Activated CD8-positive, alpha-beta memory T cell treated with anti-CD3 and anti-CD28 coated beads, Interleukin-2, amount 50 U/mL, for 1 hour (primary cell): Measurements from ENCODE around the gene CTTN.

ENCODE experiments used
- DNase-seq: peaks from one replicate; pipeline ENCODE4 v3.0.0-alpha.2; 2020; ENCODE audit errors: extremely low read depth

The CTTN gene

DNA sequence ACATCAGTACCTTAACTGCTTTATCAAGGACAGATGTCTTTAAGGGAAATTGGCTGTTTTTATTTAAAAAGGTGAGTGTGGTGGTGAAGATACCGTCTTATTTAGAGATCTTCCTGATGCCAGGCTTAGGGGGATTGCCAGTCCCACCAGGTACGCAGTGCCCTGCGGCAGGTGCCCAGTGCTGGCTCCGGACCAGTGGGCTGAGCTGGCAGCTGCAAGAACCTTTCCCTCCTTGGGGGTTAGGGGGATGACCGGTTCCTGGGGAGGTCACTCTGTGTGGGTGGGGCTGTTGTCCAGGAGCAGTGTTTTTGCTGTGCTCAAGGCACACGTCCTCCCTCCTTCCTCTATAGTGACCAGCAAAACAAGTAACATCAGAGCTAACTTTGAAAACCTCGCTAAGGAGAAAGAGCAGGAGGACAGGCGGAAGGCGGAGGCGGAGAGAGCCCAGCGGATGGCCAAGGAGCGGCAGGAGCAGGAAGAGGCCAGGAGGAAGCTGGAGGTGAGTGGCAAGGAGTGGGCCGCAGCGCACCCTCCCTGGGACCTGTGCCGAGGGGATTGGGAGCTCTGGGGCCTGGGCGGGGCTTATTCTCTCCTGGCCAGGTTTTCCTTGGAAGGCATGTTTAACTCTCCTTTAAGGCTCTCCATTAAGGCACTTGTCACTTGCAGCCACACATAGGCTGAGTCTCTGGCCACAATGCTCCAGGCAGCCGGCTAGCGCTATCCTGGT lies 30.5 kb downstream of the CTTN start:
- DNase-seq = no peak

GRCh38 chr11:70429428-70429705 lies 31.0 kb downstream of the CTTN start:
- no peak for DNase-seq

DNA sequence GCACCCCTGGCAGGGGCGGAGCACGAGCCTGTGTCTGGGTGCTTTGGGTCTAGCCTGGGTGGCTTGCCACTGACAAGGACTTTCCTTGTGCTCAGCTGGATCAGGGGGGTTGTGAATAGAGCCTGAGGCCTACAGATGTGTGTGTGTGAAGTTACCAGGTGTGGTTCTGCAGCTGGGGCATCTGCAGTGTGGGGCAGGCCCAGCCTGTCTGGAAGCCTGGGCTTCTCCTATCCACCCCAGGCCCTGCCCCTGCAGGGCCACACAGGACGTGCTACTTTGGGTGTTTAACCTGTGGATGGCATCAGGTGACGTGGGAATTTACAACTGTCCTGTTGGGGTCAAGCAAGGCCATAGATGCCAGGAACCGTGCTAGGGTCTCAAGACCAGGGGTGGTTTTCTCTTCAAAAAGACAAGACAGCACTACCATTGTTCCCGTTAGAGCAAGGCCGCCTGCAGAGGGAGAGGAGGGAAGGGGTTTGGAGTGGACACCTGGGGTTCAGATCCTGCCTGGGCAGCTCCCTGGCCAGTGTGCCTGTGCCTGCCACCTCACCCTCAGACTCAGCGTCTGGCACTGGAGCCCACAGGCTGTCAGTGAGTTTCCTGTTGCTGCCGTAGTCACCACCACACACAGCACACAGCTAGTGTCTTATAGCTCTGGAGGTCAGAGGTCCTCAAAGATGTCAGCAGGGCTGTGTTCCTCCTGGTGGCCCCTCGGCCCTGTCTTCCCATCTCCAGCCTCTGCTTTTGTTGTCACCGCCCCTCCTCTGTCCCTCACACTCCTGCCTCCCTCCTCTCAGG lies 31.6 kb downstream of the CTTN start:
- no peak for DNase-seq

DNA sequence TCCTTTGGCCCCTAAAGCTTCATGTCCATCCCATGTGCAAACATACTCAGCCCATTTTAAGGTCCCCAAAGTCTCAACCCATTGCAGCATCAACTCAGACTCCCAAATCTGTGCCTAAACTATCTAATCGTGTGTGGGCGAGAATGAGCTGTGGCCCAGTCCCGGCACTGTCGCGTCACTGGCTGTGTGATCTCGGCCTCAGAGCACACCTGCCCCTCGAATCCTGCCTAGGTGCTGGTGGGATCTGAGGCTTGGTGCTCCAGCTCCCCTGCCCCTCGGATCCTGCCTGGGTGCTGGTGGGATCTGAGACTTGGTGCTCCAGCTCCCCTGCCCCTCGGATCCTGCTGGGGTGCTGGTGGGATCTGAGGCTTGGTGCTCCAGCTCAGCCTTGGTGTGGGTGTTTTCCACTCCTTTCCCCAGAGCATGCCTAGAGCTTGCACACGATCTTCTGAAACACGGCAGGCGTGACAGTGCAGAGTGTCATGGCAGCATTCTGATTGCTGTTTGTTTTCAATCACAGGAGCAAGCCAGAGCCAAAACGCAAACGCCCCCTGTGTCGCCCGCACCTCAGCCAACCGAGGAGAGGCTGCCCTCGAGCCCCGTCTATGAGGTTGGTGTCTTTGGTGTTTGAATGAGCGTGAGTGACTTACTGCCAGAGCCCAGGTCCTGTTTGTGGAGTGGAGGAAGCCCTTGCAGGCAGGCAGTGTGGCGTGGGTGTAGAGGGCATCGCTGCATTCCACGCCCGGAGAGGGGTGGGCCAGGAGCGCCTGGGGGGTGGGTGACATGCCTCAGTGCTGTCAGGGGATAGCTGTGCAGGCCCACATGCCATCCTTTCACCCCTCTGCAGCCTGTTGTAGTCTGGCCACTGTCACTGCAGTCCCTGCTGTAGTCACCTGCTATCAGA lies 32.6 kb downstream of the CTTN start:
- no peak for DNase-seq

DNA sequence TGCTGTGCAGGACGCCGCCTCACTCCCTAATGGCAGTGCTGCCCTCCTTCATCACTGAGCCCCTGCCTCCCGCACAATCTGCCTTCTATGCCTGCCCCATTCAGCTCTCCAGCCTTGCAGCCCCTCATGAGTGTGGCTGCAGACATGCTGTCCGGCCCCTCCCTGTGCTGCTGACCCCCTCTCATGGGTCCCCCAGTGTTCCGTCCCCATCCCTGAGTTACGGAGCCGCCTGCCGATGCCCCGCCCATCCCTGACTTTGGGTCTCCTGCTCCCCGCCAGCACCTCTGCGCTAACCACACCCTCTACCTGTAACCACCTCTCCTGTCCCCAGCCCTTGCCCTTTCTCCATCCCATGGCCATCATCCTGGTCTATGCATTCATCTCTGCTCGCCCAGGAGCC lies 33.3 kb downstream of the CTTN start:
- no peak for DNase-seq

- DNase-seq = no peak
These were observed 33.7 kb downstream of the CTTN start for GRCh38 chr11:70432065-70432464.

DNA sequence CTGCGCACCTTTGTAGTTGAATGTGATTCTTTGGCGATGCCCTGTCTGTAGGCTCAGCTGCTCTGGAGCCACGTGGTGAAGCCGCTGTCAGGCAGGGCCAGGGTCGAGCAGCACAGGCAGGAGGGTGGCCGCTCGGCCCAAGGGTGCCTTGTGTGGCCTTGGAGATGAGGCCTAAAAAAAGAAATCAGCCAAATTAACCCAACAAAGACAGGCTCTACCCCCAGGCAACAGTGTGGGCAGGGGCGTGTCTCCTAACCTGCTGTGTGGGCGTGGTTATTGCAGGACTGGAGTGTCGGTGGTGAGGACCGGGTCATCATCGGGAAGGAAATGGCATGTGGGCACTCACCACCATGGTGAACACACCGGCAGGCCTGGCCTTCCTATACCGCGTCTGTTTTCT lies 34.3 kb downstream of the CTTN start:
- no peak for DNase-seq

GRCh38 chr11:70433038-70433437 lies 34.7 kb downstream of the CTTN start:
- DNase-seq = no peak

GRCh38 chr11:70433526-70433925 lies 35.2 kb downstream of the CTTN start:
- no peak for DNase-seq

- DNase-seq = no peak
These were observed 35.9 kb downstream of the CTTN start for GRCh38 chr11:70433966-70434812.

- no peak for DNase-seq
These were observed 36.5 kb downstream of the CTTN start for GRCh38 chr11:70434813-70435278.

DNA sequence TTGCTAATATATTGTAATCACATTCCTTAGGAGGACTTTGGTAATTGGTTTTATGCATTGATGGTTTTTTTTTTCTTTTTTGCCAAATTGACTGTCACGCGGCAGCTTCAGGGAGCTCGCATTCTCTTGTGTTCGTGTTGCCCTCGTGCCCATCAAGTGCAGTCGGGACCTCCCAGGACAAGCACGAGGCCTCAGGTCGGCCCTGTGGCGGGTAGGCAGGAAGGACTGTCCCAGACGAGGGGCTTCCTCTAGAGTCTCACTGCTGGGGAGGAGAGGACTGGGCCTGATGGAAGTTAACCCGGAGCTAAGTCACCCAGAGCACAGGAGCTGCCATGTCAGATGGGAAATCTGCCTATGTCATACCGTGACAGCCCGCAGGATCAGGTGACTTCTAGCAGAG lies 37.0 kb downstream of the CTTN start:
- DNase-seq = no peak

GRCh38 chr11:70435765-70436500 lies 37.6 kb downstream of the CTTN start:
- no peak for DNase-seq

DNA sequence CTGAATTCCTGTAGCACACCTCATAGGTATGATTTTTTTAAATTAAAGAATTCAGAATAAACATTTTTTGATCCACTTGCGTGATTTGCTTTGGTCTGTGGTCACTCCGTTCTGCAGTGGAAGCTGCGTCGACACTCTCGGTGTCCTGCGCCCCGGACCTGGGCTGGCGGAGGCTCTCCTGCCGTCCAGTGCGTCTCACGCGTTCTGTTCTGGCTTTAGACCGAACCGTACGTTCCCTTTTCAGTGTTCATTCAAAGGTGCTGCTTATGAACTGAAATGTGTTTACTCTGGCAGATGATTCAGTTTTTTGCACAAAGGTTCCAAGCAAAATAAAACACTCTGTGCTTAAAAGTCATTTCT lies 38.2 kb downstream of the CTTN start:
- no peak for DNase-seq

- no peak for DNase-seq
These were observed 38.9 kb downstream of the CTTN start for GRCh38 chr11:70437111-70437784.

DNA sequence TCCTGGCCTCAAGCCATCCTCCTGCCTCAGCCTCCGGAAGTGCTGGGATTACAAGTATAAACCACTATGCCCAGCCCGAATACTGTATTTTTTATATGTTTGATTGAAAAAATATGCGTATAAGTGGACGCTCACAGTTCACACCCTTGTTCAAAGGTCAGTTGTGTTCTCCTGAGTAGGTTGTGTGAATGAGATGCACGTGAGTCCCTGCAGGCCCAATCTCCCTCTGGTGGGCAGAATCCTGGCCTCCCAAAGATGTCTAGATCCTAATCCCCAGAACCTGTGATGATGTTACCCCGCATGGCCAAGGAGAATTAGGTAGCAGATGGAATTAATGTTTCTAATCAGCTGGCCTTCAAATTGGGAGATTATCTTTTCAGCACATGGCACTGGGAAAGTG lies 41.9 kb downstream of the CTTN start:
- DNase-seq = no peak

- DNase-seq = no peak
These were observed 45.4 kb downstream of the CTTN start for GRCh38 chr11:70443773-70444030.

DNA sequence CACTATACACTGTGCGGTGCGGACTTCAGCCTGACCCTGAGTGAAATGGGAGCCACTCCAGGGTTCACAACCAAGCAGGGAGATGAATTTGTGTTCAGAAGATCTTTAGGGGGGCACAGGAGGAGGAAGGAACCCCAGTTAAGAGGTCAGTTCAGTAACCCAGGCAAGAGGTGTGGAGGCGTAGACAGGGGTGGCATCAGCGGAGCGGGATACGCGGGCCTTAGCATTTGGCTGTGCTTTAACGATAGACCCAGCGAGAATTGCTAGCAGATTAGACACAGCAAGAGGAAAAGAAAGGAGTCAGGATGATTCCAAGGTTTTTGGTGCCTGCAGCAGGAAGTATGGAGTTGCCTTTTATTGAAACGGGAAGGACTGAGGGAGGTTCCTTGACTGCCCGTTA lies 46.8 kb downstream of the CTTN start:
- DNase-seq = no peak

GRCh38 chr11:70445605-70446004 lies 47.3 kb downstream of the CTTN start:
- DNase-seq = no peak

DNA sequence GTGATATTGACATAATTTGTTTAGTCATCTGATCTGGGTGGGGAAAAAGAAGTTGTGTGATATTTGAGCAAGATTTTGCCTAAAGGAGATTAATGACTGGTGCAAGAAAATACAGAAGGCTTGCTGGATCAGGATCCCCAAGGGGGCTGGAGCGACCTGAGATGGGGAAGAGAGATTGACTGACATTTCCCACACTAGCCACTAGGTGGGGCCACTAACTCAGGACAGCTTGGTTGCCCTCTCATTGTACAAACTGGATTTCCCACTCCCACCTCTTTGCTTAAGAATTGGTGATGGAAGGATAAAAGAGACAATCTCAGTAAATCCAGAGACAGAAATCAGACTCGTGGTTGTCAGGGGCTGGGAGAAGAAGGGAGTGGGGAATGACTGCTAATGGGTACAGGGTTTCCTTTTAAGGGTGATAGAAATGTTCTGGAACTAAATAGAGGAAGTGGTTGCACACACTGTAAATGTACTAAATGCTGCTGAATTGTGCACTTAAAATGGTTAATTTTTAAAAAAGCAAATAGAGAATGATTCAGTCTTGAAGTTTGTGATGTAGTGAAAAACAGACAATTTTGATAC lies 50.7 kb downstream of the CTTN start:
- DNase-seq = no peak
